Measurements from ENCODE around the gene PMPCA.

- TF ChIP-seq CTCF (IDR thresholded peaks at IDR 0.05; ENCODE audit: low read depth, low read length) = peak; percentile 8; the same call in 1 of the 2 replicates
- TF ChIP-seq EZH2phosphoT487 (IDR thresholded peaks at IDR 0.05; ENCODE audit: low read depth) = no peak
Measured at GRCh38 chr9:136409557-136410455, 652 bp upstream of the PMPCA start.

All from OCI-LY3 (cell line).